ENCODE results near the gene KIF22.

The KIF22 gene

GRCh38 chr16:29848420-29849297 is 58.1 kb downstream of the KIF22 start:
- H3K27me3 ChIP-seq (ENCODE audit: insufficient read depth, low read depth), result no peaks in the 10 kb centered on the region
- H3K27ac ChIP-seq, result no peak overlapping the region
- H3K4me2 ChIP-seq, result no peak overlapping the region
- TF ChIP-seq CTCF (conservative IDR thresholded peaks at IDR 0.05; ENCODE audit: low read depth, low read length), result peak; percentile 85
- H3K36me3 ChIP-seq (ENCODE audit: insufficient read depth), result no peaks in the 10 kb centered on the region
- H3K9ac ChIP-seq, result no peak overlapping the region
- no peak overlapping the region for H3K4me3 ChIP-seq (IDR thresholded peaks at IDR 0.05; ENCODE audit: insufficient read depth, low read depth, low read length)
- H3K4me1 ChIP-seq (ENCODE audit: low read depth, poor library complexity, severe bottlenecking), result no peaks in the 10 kb centered on the region
- H4K20me1 ChIP-seq (ENCODE audit: insufficient read depth), result no peaks in the 10 kb centered on the region
- H2AFZ ChIP-seq (ENCODE audit: low read depth), result no peak overlapping the region
- H3K79me2 ChIP-seq (ENCODE audit: insufficient read depth, low read depth), result no peaks in the 10 kb centered on the region

GRCh38 chr16:29849505-29849904 is 59.0 kb downstream of the KIF22 start:
- Histone ChIP-seq H3K36me3 (ENCODE audit: insufficient read depth) (no peaks in the 10 kb centered on the region), H3K79me2 (ENCODE audit: insufficient read depth, low read depth) (no peaks in the 10 kb centered on the region), H3K4me1 (ENCODE audit: low read depth, poor library complexity, severe bottlenecking) (no peaks in the 10 kb centered on the region), H3K9ac (no peak overlapping the region), H3K27ac (no peak overlapping the region), H3K27me3 (ENCODE audit: insufficient read depth, low read depth) (no peaks in the 10 kb centered on the region), H2AFZ (ENCODE audit: low read depth) (no peak overlapping the region), H4K20me1 (ENCODE audit: insufficient read depth) (no peaks in the 10 kb centered on the region), H3K4me3 (IDR thresholded peaks at IDR 0.05; ENCODE audit: insufficient read depth, low read depth, low read length) (no peak overlapping the region), H3K4me2 (no peak overlapping the region)
- TF ChIP-seq CTCF (conservative IDR thresholded peaks at IDR 0.05; ENCODE audit: low read depth, low read length), result no peak

- no peaks in the 10 kb centered on the region for H4K20me1 ChIP-seq (ENCODE audit: insufficient read depth)
- no peak overlapping the region for H3K4me2 ChIP-seq
- H3K4me1 ChIP-seq (ENCODE audit: low read depth, poor library complexity, severe bottlenecking), result no peaks in the 10 kb centered on the region
- H3K4me3 ChIP-seq (IDR thresholded peaks at IDR 0.05; ENCODE audit: insufficient read depth, low read depth, low read length), result no peak overlapping the region
- no peaks in the 10 kb centered on the region for H3K36me3 ChIP-seq (ENCODE audit: insufficient read depth)
- H3K9ac ChIP-seq, result no peak overlapping the region
- H2AFZ ChIP-seq (ENCODE audit: low read depth), result no peak overlapping the region
- no peaks in the 10 kb centered on the region for H3K79me2 ChIP-seq (ENCODE audit: insufficient read depth, low read depth)
- TF ChIP-seq CTCF (conservative IDR thresholded peaks at IDR 0.05; ENCODE audit: low read depth, low read length), result no peak
- H3K27me3 ChIP-seq (ENCODE audit: insufficient read depth, low read depth), result no peaks in the 10 kb centered on the region
- no peak overlapping the region for H3K27ac ChIP-seq
These were observed 60.4 kb downstream of the KIF22 start for GRCh38 chr16:29850998-29851397.

GRCh38 chr16:29852654-29853053 is 62.1 kb downstream of the KIF22 start:
- Histone ChIP-seq H3K27ac (no peak overlapping the region), H3K4me3 (IDR thresholded peaks at IDR 0.05; ENCODE audit: insufficient read depth, low read depth, low read length) (no peak overlapping the region), H2AFZ (ENCODE audit: low read depth) (no peak overlapping the region), H3K4me1 (ENCODE audit: low read depth, poor library complexity, severe bottlenecking) (no peaks in the 10 kb centered on the region), H3K79me2 (ENCODE audit: insufficient read depth, low read depth) (no peaks in the 10 kb centered on the region), H4K20me1 (ENCODE audit: insufficient read depth) (no peaks in the 10 kb centered on the region), H3K36me3 (ENCODE audit: insufficient read depth) (no peaks in the 10 kb centered on the region), H3K4me2 (no peak overlapping the region), H3K9ac (no peak overlapping the region), H3K27me3 (ENCODE audit: insufficient read depth, low read depth) (no peaks in the 10 kb centered on the region)
- TF ChIP-seq CTCF (conservative IDR thresholded peaks at IDR 0.05; ENCODE audit: low read depth, low read length), result no peak

Data from KMS-11 (cell line).